Stomach (tissue), 9 donors: ENCODE measurements around the gene ZSCAN29. TPM values are rescaled to one million over a fixed set of nuclear protein-coding genes. Genes with fewer than 3 reads are reported as not detected.

Experiments
- DNase-seq, 2 donors: peaks; one replicate each; pipeline versions ENCODE4 v3.0.0 to v3.0.0-alpha.2; 2013 to 2019
- H3K27ac ChIP-seq, 5 donors: fragments of 200-600 bp in 4 of 5; sonication (generic) in 4 of 5; one replicate each; pipeline ENCODE4 v1.5.1; 2013 to 2019; ENCODE audit warnings: mild to moderate bottlenecking in 1 of 5, moderate library complexity in 1 of 5
- H3K27me3 ChIP-seq, 3 donors: fragments of 200-600 bp; sonication (generic); one replicate each; pipeline ENCODE4 v1.5.1; 2017 to 2019; ENCODE audit warnings: mixed run types in 1 of 3
- H3K36me3 ChIP-seq, 4 donors: fragments of 200-600 bp; sonication (generic); 1 replicate in 3 of 4; 2 replicates in 1 of 4; pipeline ENCODE4 v1.5.1; 2016 to 2019
- H3K4me1 ChIP-seq, 4 donors: fragments of 200-600 bp; sonication (generic); one replicate each; pipeline ENCODE4 v1.5.1; 2016 to 2019
- H3K4me3 ChIP-seq, 4 donors: fragments of 200-600 bp; sonication (generic) in 3 of 4; one replicate each; pipeline ENCODE4 v1.5.1; 2016 to 2019; ENCODE audit warnings: mild to moderate bottlenecking in 1 of 4
- H3K9me3 ChIP-seq, 4 donors: fragments of 200-600 bp; sonication (generic); one replicate each; pipeline ENCODE4 v1.5.1; 2016 to 2019
- EP300 ChIP-seq: sonication (generic); formaldehyde crosslinking; IDR thresholded peaks from one replicate; pipeline ENCODE4 v1.6.1; 2017; ENCODE audit warnings: antibody characterized with exemption
- POLR2A ChIP-seq, 4 donors: fragments of 450-650 bp; IDR thresholded peaks; one replicate each; pipeline ENCODE4 v1.6.1; 2016; ENCODE audit warnings: antibody characterized with exemption in 4 of 4, control low read depth in 2 of 4, mild to moderate bottlenecking in 1 of 4, moderate library complexity in 1 of 4
- POLR2AphosphoS5 ChIP-seq, 3 donors: sonication (generic); formaldehyde crosslinking; IDR thresholded peaks; one replicate each; pipeline ENCODE4 v1.6.1; 2016; ENCODE audit warnings: antibody characterized with exemption in 3 of 3
- WGBS, 5 donors: extraction: QIAGEN DNeasy Blood & Tissue Kit in 3 of 5; methylation state at CpG; one replicate each; pipeline versions ENCODE4 v1.1.5 to v1.1.7; 2013 to 2018; 5-methylcytosine and 5-hydroxymethylcytosine counted together
- intact Hi-C: fragments of 100-400 bp; cut with DNase I; formaldehyde crosslinking; loops from one replicate; pipeline ENCODE4 v1.15.1; 2023; ENCODE audit warnings: low total_unique reads
- polyA plus RNA-seq, 3 donors: library from polyadenylated mRNA; stranded (reverse); fragments of 200-250 nt; gene quantifications; one replicate each; pipeline ENCODE4 v1.2.3, GENCODE V29; 2013
- total RNA-seq, 5 donors: library from RNA; depleted of rRNA; stranded (reverse); fragments of >200 nt; gene quantifications; one replicate each; pipeline versions ENCODE4 v1.1.0 to v1.2.3, GENCODE V29; 2014 to 2016
- TF ChIP-seq, protein P1 (sequence below), 7 experiments: fragments of 450-650 bp in 4 of 7; fragments of 200-600 bp in 3 of 7; sonication (generic) in 3 of 7; IDR thresholded peaks; one replicate each; pipeline ENCODE4 v1.5.1; 2016 to 2019; ENCODE audit warnings: antibody characterized with exemption in 7 of 7, control low read depth in 2 of 7, mild to moderate bottlenecking in 1 of 7
- donor health status: healthy with polysubstance abuse.
- donor health status: Bipolar disorder and iron deficiency.
- donor health status: healthy.

ZSCAN29 gene
- total and polyA plus RNA-seq, 8 donors: 4.5 to 45.5 (median 20.4) TPM

DNA sequence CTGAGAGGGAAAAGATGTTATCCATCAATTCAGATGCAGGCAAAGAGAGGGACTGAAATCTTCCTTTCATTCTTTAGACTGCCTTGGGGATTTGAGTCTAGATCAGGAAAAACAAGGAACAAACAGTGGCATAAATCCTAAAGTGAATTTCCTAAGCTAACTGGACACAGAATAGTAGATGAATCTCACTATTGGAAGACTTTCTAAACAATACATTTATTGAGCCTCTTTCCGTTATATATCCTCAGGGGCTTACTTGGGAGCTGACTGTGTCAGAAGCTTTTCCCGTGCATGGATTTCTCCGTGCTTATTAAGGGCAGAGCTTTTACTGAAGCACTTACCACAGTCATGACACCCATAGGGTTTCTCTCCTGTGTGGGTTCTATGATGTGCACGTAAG is 10.0 kb downstream of the ZSCAN29 start:
- TF ChIP-seq, protein P1, sequence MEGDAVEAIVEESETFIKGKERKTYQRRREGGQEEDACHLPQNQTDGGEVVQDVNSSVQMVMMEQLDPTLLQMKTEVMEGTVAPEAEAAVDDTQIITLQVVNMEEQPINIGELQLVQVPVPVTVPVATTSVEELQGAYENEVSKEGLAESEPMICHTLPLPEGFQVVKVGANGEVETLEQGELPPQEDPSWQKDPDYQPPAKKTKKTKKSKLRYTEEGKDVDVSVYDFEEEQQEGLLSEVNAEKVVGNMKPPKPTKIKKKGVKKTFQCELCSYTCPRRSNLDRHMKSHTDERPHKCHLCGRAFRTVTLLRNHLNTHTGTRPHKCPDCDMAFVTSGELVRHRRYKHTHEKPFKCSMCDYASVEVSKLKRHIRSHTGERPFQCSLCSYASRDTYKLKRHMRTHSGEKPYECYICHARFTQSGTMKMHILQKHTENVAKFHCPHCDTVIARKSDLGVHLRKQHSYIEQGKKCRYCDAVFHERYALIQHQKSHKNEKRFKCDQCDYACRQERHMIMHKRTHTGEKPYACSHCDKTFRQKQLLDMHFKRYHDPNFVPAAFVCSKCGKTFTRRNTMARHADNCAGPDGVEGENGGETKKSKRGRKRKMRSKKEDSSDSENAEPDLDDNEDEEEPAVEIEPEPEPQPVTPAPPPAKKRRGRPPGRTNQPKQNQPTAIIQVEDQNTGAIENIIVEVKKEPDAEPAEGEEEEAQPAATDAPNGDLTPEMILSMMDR (IDR thresholded peaks at IDR 0.05): no peak
- TF ChIP-seq POLR2AphosphoS5 (IDR thresholded peaks at IDR 0.05) (no peak), POLR2A (IDR thresholded peaks at IDR 0.05) (no peak), EP300 (no peak)
- Histone ChIP-seq H3K4me3 (no peak overlapping the region), H3K9me3 (peaks cover 27 to 76% (median 57%) of the 10 kb centered on the region in 4 donors), H3K27ac (no peak overlapping the region), H3K27me3 (no peaks in the 10 kb centered on the region), H3K36me3 (peaks cover 43 to 100% (median 80%) of the 10 kb centered on the region in 4 donors), H3K4me1 (no peaks in the 10 kb centered on the region)
- no peak for DNase-seq
- intact Hi-C loops: no loop called here
- WGBS, 5 donors: 86 to 98% (median 96%) methylated on average over 4 of the region's 4 CpGs

DNA sequence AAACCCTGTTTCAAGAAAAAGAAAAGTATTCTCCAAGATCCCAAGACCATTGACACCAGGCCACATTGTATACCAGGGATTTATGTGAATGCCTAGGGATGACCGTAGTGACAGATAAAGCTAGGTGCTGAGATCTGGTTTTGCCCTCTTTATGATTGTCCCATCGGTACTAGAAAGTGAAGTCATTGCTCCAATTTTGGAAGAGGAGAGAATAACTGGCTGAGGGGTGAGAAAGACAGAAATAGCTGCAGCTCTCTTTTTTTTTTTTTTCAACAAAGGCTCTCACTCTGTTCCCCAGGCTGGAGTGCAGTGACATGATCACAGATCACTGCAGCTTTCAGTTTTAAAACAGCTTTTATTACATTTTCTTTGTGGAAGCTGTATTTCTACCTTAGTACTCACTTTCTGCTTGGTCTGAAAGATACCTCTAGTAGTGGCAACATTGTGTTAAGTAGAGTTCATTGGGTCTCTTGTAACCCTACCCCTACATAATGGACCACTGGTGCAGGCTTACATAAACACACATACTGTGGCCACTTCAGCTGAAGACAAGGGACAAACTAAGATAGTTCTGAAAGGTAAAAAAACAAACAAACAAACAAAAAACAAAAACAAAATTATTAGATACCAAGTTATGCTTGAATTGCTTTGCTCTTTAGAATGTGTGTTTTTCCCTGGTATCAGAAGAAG is 18.0 kb downstream of the ZSCAN29 start:
- no peak overlapping the region for H3K4me3 ChIP-seq
- peaks cover 6 to 82% (median 40%) of the 10 kb centered on the region in 4 donors for H3K36me3 ChIP-seq
- intact Hi-C loops: no loop called here
- no peak overlapping the region for H3K27ac ChIP-seq
- no peaks in the 10 kb centered on the region for H3K4me1 ChIP-seq
- TF ChIP-seq, protein P1 (IDR thresholded peaks at IDR 0.05): no peak
- TF ChIP-seq EP300 (no peak), POLR2A (IDR thresholded peaks at IDR 0.05) (no peak)
- WGBS, 5 donors: 85 to 94% (median 90%) methylated on average over 2 of the region's 2 CpGs
- no peaks in the 10 kb centered on the region for H3K27me3 ChIP-seq
- DNase-seq: no peak
- H3K9me3 ChIP-seq: peaks cover 0 to 5% (median 0%) of the 10 kb centered on the region in 4 donors

DNA sequence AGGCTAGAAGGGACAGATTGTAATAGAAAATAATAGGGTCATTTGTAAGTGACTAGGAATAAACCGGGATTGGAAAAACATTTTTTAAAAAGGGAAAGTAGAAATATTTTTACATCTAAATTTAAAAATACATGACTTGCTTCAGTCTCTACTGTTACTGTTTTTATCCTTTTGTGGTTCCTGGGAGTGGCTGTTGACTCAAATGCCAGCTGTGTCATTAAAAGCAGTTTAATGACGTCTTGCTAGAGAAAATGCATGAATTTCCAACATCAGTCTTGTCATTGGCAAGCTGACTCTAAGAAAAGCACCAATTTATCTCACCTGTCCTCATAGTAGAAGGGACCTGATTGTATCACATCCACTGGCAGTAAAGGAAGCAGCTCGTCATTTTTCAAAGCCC is 23.7 kb downstream of the ZSCAN29 start:
- no peak overlapping the region for H3K27ac ChIP-seq
- H3K36me3 ChIP-seq: peaks cover 2 to 88% (median 62%) of the 10 kb centered on the region in 4 donors
- no peak for TF ChIP-seq POLR2AphosphoS5 (IDR thresholded peaks at IDR 0.05)
- TF ChIP-seq POLR2A (IDR thresholded peaks at IDR 0.05): no peak
- no peak for TF ChIP-seq EP300
- TF ChIP-seq, protein P1 (IDR thresholded peaks at IDR 0.05): no peak
- H3K4me3 ChIP-seq: no peak overlapping the region
- no peaks in the 10 kb centered on the region for H3K9me3 ChIP-seq
- DNase-seq: no peak
- intact Hi-C loops: no loop called here
- no peaks in the 10 kb centered on the region for H3K4me1 ChIP-seq
- WGBS, 5 donors: 79 to 87% (median 81%) methylated on average over 3 of the region's 3 CpGs
- H3K27me3 ChIP-seq: no peaks in the 10 kb centered on the region

DNA sequence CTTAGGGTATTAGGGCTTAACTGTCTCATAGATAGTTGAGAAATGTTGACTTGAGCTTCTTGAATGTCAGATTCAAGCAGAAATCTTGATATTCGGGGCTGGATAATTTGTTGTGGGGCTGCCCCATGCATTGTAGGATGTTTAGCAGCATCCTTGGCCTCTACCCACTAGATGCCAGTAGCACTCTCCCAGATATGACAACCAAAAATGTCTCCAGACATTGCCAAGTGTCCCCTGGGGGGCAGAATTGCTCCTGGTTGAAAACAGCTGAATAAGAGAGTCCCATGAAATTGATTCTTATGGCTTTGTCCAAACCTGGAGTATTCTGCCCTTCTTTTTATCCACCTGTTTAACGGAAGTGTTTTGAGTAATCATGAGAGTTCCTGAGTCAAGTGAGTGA is 24.5 kb downstream of the ZSCAN29 start:
- intact Hi-C loops: no loop called here
- Histone ChIP-seq H3K4me1 (no peaks in the 10 kb centered on the region), H3K27ac (no peak overlapping the region), H3K27me3 (no peaks in the 10 kb centered on the region), H3K36me3 (peaks cover 0 to 83% (median 58%) of the 10 kb centered on the region in 4 donors), H3K9me3 (no peaks in the 10 kb centered on the region), H3K4me3 (no peak overlapping the region)
- TF ChIP-seq POLR2AphosphoS5 (IDR thresholded peaks at IDR 0.05) (no peak), POLR2A (IDR thresholded peaks at IDR 0.05) (no peak), EP300 (no peak)
- TF ChIP-seq, protein P1 (IDR thresholded peaks at IDR 0.05): no peak
- DNase-seq: no peak
- WGBS, 5 donors: 93 to 97% (median 93%) methylated on average over 2 of the region's 2 CpGs
